WTC11 (cell line): ENCODE data around the gene CAPN7.

Source experiments
- CTCF ChIP-seq: fragments of 200-600 bp; IDR thresholded peaks from 2 replicates; pipeline ENCODE4 v1.8.0; 2022; ENCODE audit warnings: antibody characterized with exemption
- ELF4 ChIP-seq: sonication (generic); formaldehyde crosslinking; IDR thresholded peaks from 2 replicates; pipeline ENCODE4 v1.8.1; 2022; ENCODE audit warnings: low read depth, mild to moderate bottlenecking, moderate library complexity, missing genetic modification reagents
- FOXK1 ChIP-seq: sonication (generic); formaldehyde crosslinking; IDR thresholded peaks from 2 replicates; pipeline ENCODE4 v1.8.0; 2022; ENCODE audit warnings: mild to moderate bottlenecking, moderate library complexity, missing genetic modification reagents
- FOXP4 ChIP-seq: sonication (generic); formaldehyde crosslinking; IDR thresholded peaks from 2 replicates; pipeline ENCODE4 v1.8.0; 2022; ENCODE audit warnings: mild to moderate bottlenecking, missing genetic modification reagents
- MAX ChIP-seq: sonication (generic); formaldehyde crosslinking; IDR thresholded peaks from 2 replicates; pipeline ENCODE4 v1.8.0; 2022; ENCODE audit warnings: mild to moderate bottlenecking, missing genetic modification reagents
- MYBL2 ChIP-seq: sonication (generic); formaldehyde crosslinking; IDR thresholded peaks from 2 replicates; pipeline ENCODE4 v1.8.1; 2023; ENCODE audit warnings: mild to moderate bottlenecking, moderate library complexity, missing genetic modification reagents
- NFE2L1 ChIP-seq: sonication (generic); formaldehyde crosslinking; IDR thresholded peaks from 2 replicates; pipeline ENCODE4 v1.8.1; 2023; ENCODE audit warnings: missing genetic modification reagents
- NFYB ChIP-seq: sonication (generic); formaldehyde crosslinking; conservative IDR thresholded peaks from 2 replicates; pipeline ENCODE4 v1.8.0; 2022; ENCODE audit warnings: low read depth, missing genetic modification reagents
- NR1H2 ChIP-seq: sonication (generic); formaldehyde crosslinking; IDR thresholded peaks from 2 replicates; pipeline ENCODE4 v1.9.0; 2021; ENCODE audit warnings: mild to moderate bottlenecking, moderate library complexity, missing genetic modification reagents
- PRDM15 ChIP-seq: sonication (generic); formaldehyde crosslinking; IDR thresholded peaks from 2 replicates; pipeline ENCODE4 v1.8.0; 2022; ENCODE audit warnings: missing genetic modification reagents
- ZBTB21 ChIP-seq: sonication (generic); formaldehyde crosslinking; IDR thresholded peaks from 2 replicates; pipeline ENCODE4 v1.8.1; 2023; ENCODE audit warnings: mild to moderate bottlenecking, missing genetic modification reagents, borderline replicate concordance
- ZBTB43 ChIP-seq: sonication (generic); formaldehyde crosslinking; IDR thresholded peaks from 2 replicates; pipeline ENCODE4 v1.8.1; 2023; ENCODE audit warnings: mild to moderate bottlenecking, missing genetic modification reagents
- ZNF263 ChIP-seq: sonication (generic); formaldehyde crosslinking; IDR thresholded peaks from 2 replicates; pipeline ENCODE4 v1.8.1; 2022; ENCODE audit warnings: low read depth, mild to moderate bottlenecking, moderate library complexity, missing genetic modification reagents

GRCh38 chr3:15205482-15205933 lies 538 bp upstream of the CAPN7 start:
- no peak for TF ChIP-seq ZBTB21 (CRISPR knock-in tag)
- no peak for TF ChIP-seq NFE2L1 (CRISPR knock-in tag)
- TF ChIP-seq CTCF, result no peak
- no peak for TF ChIP-seq MAX (CRISPR knock-in tag)
- TF ChIP-seq NFYB (CRISPR knock-in tag), result no peak
- TF ChIP-seq ZBTB43 (CRISPR knock-in tag), result no peak
- no peak for TF ChIP-seq FOXK1 (CRISPR knock-in tag)
- no peak for TF ChIP-seq MYBL2 (CRISPR knock-in tag)
- TF ChIP-seq FOXP4 (CRISPR knock-in tag), result no peak
- no peak for TF ChIP-seq ZNF263
- TF ChIP-seq PRDM15 (CRISPR knock-in tag), result no peak
- no peak for TF ChIP-seq ELF4 (CRISPR knock-in tag)
- TF ChIP-seq NR1H2 (CRISPR knock-in tag), result no peak
